ENCODE data around the gene OR7G1.

OR7G1 gene

DNA sequence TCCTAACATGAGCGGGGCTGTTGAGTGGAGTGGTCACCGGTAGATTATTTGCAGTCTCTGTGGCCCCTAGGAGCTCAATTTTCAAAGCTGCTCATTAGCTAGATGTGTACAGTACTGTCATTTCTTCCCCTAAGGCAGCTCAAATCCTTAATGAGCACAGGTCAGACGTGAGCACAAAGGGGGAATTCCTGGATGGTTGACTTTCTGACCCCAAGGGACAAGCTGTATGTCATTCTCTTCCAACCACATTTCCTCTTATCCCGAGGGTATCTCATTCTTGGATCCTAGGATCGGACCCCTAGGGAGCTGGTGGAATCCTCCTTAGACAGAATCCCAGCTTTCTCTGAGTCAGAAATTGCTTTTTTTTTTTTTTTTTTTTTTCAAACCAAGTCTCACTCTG lies 16.9 kb upstream of the OR7G1 start:
- no peak for TF ChIP-seq GATA2 (IDR thresholded peaks at IDR 0.05; ENCODE audit: low read depth, low read length)
- no peak for TF ChIP-seq GATA3 (IDR thresholded peaks at IDR 0.05; ENCODE audit: low read depth, low read length)

DNA sequence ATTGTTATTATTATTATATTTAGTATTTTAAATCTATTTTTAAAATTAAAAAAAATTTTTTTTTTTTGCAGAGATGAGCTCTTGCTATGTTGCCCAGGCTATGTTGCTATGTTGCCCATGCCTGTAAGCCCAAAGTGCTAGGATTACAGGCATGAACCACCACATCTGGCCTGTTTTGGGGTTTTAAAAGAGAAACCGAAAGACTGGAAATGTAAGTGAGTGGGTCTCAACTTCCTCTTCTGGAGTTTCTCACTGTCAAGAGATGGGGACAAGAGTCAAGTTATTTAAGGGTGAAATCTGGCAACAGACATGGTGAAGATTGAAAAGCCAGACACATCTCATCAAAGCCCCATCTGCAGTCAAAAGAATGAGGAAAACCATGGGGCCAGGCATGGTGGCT lies 15.4 kb upstream of the OR7G1 start:
- TF ChIP-seq GATA2 (IDR thresholded peaks at IDR 0.05; ENCODE audit: low read depth, low read length), result no peak
- no peak for TF ChIP-seq GATA3 (IDR thresholded peaks at IDR 0.05; ENCODE audit: low read depth, low read length)

DNA sequence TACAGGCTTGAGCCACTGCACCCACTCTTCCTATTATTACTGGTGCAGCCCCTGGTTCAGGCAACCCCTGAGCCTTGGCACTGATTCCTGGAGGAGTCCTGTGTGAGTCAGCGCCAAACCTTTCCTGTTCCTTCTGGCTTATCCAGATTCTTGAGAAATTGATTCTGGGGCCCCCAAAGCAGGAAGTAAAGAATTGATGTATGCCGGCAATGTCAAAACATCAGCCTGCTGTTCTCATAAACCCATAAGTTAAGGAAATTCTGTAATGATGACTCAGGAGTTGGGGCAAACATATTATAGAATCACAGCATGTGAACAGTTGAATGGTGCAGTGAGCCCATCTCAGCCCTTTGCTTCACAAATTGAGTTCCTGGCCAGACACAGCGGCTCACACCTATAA lies 12.6 kb upstream of the OR7G1 start:
- TF ChIP-seq GATA3 (IDR thresholded peaks at IDR 0.05; ENCODE audit: low read depth, low read length) (no peak), GATA2 (IDR thresholded peaks at IDR 0.05; ENCODE audit: low read depth, low read length) (no peak)

DNA sequence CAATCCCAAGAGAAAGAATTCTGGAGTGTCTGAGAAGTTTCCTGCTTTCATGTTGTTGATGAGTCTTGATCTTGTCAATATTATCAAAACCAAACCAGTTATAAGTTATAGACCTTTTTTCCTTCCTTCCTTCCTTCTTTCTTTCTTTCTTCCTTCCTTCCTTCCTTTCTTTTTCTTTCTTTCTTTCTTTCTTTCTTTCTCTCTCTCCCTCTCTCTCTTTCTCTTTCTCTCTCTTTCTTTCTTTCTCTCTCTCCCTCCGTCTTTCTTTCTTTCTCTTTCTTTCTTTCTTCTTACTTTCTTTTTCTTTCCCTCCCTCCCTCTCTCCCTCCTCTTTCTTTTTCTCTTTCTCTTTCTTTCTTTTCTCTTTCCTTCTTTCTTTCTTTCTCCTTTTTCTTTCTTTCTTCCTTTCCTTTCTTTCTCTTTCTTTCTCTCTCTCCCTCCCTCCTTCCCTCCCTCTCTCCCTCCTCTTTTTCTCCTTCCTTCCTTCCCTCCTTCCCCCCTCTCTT lies 11.4 kb upstream of the OR7G1 start, which contains the start of gene OR7G3:
OR7G3 (minus strand) TSS at position 51 of the 506 bp plus-strand sequence; CDS start at position 51, 0 bp downstream.
- TF ChIP-seq GATA3 (IDR thresholded peaks at IDR 0.05; ENCODE audit: low read depth, low read length), result no peak
- no peak for TF ChIP-seq GATA2 (IDR thresholded peaks at IDR 0.05; ENCODE audit: low read depth, low read length)

DNA sequence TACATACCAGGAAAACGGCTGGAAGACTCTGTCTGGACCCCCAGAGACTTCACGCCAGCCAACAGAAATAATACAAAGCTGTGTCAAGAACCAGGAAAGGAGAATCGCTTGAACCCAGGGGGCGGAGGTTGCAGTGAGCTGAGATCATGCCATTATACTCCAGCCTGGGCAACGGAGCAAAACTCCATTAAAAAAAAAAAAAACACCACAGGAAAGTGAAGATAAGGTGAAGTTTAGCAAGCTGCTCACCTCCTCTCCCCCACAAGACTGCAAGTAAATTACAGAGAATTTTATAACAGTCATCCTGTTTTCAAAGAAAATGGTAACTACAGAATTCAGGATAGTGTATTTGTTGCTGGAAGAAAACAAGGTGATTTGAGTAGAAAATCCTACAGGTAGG lies 984 bp upstream of the OR7G1 start:
- TF ChIP-seq GATA3 (IDR thresholded peaks at IDR 0.05; ENCODE audit: low read depth, low read length), result no peak
- no peak for TF ChIP-seq GATA2 (IDR thresholded peaks at IDR 0.05; ENCODE audit: low read depth, low read length)

DNA sequence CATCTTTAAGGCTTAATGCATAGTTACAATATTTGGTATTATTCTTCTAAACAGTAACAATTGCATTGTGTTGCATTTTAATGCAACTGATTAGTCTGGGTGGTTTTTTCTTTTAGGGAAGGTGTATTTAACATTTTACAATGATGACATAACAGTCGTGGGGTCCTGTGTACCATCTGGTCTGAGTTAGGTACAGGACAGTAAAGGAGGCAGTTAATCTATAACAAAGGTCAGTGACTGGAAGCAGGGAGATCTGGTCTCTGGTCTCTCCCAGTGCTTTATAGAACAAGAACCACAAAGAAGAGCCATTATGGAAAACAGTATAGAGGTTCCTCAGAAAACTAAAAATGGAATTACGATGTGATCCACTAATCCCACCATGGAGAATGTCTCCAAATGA lies 5.6 kb downstream of the OR7G1 start:
- TF ChIP-seq GATA3 (IDR thresholded peaks at IDR 0.05; ENCODE audit: low read depth, low read length) (no peak), GATA2 (IDR thresholded peaks at IDR 0.05; ENCODE audit: low read depth, low read length) (no peak)

DNA sequence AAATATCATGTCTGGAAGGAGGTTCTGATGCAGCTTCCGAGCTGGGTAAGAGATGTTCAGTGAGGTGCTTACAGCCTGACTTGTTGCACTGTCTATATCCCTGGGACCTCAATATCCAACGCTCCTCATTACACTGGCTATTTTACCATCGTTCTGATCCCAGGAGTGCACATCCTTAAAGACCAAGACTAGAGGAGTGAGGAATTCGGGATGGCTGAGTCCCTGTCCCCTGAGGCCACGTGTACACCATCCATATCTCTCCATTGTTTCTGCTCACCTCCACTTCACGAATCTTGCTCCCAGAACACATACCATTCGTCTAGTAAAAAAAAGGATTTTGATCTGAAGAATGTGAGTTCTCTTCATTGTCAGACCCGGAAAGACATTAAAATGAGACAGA lies 8.2 kb downstream of the OR7G1 start, which contains the start of gene OR7G2:
OR7G2 (minus strand) TSS at position 101 of the 400 bp plus-strand sequence. CDS start 4,232 bp downstream, outside the sequence.
- TF ChIP-seq GATA3 (IDR thresholded peaks at IDR 0.05; ENCODE audit: low read depth, low read length) (no peak), GATA2 (IDR thresholded peaks at IDR 0.05; ENCODE audit: low read depth, low read length) (no peak)

DNA sequence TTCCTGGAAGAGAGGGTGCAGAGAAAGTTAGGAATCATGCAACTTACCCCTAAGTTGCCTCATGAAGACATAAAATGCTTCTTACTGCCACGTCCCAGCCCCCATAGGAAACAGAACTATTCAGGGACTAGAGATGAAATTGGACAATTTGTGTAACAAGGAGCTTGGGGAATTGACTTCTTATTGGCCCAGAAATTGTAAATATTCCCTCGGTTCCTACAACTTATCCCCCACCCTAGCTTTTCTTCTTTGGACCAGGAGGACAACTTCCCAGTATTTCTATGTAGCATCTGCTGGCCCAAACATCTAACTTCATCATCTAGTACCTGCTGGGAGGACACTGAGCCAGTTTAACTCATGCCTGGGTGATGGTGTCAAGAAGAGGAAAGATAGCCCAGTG lies 28.8 kb downstream of the OR7G1 start, which contains the start of gene OR1M1:
OR1M1 (plus strand) TSS at position 301 of the 400 bp plus-strand sequence. CDS start 6,184 bp downstream, outside the sequence.
- TF ChIP-seq GATA2 (IDR thresholded peaks at IDR 0.05; ENCODE audit: low read depth, low read length) (no peak), GATA3 (IDR thresholded peaks at IDR 0.05; ENCODE audit: low read depth, low read length) (no peak)

DNA sequence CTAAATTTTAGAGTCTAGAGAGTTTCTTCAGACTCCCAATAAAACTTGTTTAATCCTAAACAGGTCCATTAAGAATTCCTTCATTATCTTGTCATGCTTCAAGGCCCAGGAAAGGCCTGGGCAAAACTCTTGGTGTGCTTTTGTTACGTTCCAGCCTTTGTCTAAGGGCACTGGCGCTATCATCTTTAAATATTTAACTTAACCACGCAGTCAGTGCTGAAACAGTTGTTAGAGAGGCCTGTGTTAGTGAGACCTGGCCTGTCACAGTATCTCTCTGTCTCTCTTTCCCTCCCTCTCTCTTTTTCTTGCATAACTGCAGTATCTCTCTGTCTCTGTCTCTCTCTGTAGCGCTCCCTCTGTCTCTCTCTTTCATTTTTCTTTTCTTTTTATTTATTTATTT lies 36.9 kb downstream of the OR7G1 start:
- no peak for TF ChIP-seq GATA3 (IDR thresholded peaks at IDR 0.05; ENCODE audit: low read depth, low read length)
- TF ChIP-seq GATA2 (IDR thresholded peaks at IDR 0.05; ENCODE audit: low read depth, low read length), result no peak

DNA sequence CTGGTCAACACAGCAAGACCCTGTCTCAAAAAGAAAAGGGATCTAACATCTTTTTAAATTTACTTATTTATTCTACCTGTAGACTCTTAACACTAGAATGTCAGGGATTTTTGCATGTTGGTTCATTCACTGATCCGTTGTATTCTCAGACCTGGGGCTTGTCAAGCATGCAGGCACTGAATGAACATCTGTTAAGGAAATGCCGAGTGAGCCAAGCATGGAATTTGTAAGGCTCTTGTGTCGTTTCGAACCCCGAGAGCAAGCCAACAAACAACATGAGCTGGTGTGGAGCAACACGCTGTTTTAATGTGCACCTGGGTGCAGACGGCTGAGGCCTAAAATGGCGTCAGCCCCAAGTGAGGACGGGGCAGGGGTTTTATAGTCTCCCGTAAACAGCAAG lies 38.7 kb downstream of the OR7G1 start:
- TF ChIP-seq GATA3 (IDR thresholded peaks at IDR 0.05; ENCODE audit: low read depth, low read length) (no peak), GATA2 (IDR thresholded peaks at IDR 0.05; ENCODE audit: low read depth, low read length) (no peak)

DNA sequence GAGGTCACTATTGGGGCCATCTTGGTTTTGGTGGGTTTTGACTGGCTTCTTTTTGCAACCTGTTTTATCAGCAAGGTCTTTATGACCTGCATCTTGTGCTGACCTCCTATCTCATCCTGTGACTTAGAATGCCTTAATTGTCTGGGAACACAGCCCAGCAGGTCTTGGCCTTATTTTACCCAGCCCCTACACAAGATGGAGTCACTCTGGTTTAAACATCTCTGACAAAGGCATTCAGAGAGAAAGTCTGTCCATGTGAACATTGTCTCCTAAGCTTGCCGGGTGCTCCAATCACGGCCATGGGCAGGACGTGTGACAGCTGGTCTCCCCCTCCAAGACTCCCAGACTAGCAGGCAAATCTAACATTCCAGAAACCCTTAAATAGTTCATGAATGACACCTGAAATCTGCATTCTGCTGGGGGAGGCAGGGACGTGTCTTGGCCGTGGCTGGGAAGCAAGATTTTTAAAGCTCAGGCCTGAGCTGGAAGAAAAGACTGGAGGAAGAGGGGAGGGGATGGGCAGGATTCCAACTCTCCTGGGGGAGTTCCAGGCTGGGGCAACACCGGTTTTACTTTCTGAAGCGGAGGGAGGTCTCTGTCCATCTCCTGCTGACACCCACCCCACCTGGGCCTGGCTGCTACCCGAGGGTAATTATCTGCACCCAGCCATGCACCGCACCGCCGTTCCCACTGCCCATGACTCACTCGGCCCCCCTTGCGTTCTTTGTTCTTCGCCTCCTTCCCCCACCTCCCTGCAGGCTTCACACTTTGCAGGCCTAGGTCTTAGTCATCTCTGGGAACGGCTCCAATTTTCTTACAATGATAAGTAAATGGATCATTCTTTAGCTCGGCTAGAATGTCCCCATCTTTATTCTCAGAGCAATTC lies 40.3 kb downstream of the OR7G1 start:
- TF ChIP-seq GATA2 (IDR thresholded peaks at IDR 0.05; ENCODE audit: low read depth, low read length), result no peak
- TF ChIP-seq GATA3 (IDR thresholded peaks at IDR 0.05; ENCODE audit: low read depth, low read length), result no peak

DNA sequence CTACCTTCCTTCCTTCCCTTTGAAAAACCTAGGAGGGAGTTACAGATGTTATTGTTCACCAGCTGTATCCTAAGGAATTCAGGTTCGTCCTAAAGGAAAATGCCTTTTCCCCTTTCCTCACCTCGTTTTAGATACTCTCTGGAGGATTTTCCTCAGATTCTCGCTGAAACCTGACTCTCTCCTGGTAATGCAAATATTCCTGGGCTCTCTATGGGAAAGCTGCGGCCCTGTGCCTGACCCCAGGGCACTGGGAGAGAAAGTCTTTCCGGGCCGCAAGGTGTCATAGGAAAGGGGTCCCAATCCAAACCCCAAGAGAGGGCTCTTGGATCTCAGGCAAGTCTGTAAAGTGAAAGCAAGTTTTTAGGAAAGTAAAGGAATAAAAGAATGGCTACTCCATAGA lies 41.8 kb downstream of the OR7G1 start:
- TF ChIP-seq GATA3 (IDR thresholded peaks at IDR 0.05; ENCODE audit: low read depth, low read length), result no peak
- no peak for TF ChIP-seq GATA2 (IDR thresholded peaks at IDR 0.05; ENCODE audit: low read depth, low read length)

DNA sequence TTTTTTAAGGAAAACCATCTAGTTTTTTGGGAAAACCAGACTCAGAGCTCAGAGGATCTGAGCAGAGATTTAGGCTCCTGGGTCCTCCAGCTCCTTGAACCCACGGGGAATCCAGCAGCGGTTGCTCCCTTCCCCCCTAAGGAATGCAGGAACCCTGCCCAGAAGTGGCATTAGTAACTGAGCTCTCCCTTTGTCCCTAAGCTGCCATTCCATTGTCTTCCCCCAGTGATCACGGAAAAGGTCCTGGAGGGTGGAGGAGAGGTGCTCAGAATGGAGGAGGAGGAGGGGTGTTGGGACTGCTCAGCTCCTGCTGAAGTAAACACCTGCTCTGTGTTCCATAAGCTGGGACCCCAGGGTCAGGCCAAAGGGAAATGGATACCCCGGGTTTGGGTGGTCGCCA lies 45.5 kb downstream of the OR7G1 start:
- TF ChIP-seq GATA2 (IDR thresholded peaks at IDR 0.05; ENCODE audit: low read depth, low read length), result no peak
- TF ChIP-seq GATA3 (IDR thresholded peaks at IDR 0.05; ENCODE audit: low read depth, low read length), result no peak

DNA sequence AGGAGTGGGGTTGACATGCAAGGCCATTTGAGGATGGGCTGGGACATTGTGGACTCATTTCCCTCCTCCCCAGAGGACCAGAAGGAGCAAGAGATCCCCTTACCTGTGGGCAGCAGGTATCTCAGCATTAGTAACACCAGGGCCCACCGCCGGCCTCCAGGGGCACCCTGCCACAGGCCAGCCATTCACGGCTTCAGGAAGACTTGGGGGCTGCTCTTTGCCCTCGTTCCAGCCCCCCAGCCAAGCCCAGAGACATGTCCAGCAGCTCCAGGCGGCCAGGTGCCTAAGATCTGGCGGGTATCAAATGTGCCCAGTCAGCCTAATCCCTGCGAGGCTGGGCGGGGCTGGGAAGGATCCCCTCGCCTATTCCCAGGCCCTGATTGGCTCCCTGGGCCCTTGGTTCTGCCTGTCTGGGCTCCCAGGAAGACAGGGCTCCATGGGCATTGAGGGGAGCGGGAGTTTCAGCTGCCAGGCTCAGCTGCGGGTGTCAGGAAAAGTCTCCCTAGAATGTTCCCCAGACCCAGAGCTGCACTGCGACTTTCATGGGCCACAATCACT lies 50.0 kb downstream of the OR7G1 start:
- TF ChIP-seq GATA3 (IDR thresholded peaks at IDR 0.05; ENCODE audit: low read depth, low read length) (no peak), GATA2 (IDR thresholded peaks at IDR 0.05; ENCODE audit: low read depth, low read length) (no peak)

All from SH-SY5Y (cell line).